ENCODE data around the gene GID8. TPM values are rescaled to one million over a fixed set of nuclear protein-coding genes. Genes with fewer than 3 reads are reported as not detected.

GID8 gene
- total RNA-seq, 1 donor from 2014 or later, result 33.7 TPM

GRCh38 chr20:62942456-62942855 is 4.5 kb downstream of the GID8 start:
- no peak for DNase-seq (ENCODE audit: low read depth in 2 of 2)

- DNase-seq (ENCODE audit: low read depth in 2 of 2), result no peak
Observed at GRCh38 chr20:62943396-62943795, 5.4 kb downstream of the GID8 start.

GRCh38 chr20:62944184-62944583 is 6.2 kb downstream of the GID8 start:
- no peak for DNase-seq (ENCODE audit: low read depth in 2 of 2)

DNA sequence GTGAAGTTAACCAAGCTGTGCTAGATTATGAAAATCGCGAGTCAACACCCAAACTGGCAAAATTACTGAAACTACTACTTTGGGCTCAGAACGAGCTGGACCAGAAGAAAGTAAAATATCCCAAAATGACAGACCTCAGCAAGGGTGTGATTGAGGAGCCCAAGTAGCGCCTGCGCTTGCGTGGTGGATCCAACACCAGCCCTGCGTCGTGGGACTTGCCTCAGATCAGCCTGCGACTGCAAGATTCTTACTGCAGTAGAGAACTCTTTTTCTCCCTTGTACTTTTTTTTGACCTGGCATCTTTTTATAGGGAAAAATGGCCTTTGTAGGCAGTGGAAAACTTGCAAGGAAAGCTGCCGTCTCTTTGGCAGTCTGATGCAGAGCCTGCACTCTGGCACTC is 6.8 kb downstream of the GID8 start:
- DNase-seq (ENCODE audit: low read depth in 2 of 2), result no peak

- DNase-seq (ENCODE audit: low read depth in 2 of 2), result no peak
Observed at GRCh38 chr20:62945771-62946339, 7.9 kb downstream of the GID8 start.

DNA sequence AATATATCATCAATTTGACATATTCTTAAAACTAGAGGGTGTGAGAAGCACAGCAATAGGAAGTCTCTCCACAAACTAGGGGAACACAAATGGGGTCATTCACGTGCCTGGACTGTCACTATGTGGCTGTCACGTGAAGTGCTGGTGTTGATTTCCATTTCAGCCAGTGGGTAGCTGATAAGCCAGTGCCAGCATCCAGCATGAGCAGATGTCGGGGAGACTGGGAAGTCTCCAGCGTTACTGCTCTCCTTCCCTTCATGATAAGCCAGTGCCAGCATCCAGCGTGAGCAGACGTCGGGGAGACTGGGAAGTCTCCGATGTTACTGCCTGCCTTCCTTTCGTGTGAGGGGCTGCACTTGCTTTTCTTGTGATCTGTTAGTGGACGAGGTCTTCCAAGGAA is 9.0 kb downstream of the GID8 start:
- no peak for DNase-seq (ENCODE audit: low read depth in 2 of 2)

GRCh38 chr20:62947532-62948300 is 9.8 kb downstream of the GID8 start:
- no peak for DNase-seq (ENCODE audit: low read depth in 2 of 2)

DNA sequence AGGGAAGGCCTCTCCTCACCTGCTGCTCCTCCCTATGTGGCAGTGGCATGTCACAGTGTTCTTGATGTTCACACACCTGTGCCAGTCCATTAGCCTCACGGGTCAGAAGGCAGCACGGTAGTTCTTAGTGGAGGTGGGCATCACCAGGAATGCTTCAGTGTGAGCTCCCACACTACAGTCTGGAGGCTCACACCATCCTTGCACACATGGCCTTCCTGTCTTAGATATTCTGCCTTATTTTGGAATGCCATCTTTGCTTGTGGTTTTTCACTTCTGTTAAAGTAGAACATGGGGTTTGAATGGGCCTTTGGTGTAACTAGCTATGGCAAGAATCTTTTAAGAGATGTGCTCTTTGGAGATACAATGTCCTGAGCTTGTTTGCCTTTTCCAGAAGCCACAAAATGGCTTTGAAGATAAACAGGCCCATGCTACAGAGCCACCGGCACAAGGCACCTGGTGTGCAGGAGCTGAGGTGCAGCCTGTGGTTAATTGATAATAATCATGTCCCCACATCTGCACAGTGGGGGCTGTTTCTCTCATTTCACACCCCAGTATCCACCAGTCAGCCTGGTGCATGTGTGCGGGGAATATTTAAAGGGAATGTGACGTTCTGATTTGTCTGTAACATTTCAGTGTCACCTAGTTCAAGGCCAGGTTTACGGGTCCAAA is 11.3 kb downstream of the GID8 start:
- no peak for DNase-seq (ENCODE audit: low read depth in 2 of 2)

- no peak for DNase-seq (ENCODE audit: low read depth in 2 of 2)
Observed at GRCh38 chr20:62949962-62950361, 12.0 kb downstream of the GID8 start.

DNA sequence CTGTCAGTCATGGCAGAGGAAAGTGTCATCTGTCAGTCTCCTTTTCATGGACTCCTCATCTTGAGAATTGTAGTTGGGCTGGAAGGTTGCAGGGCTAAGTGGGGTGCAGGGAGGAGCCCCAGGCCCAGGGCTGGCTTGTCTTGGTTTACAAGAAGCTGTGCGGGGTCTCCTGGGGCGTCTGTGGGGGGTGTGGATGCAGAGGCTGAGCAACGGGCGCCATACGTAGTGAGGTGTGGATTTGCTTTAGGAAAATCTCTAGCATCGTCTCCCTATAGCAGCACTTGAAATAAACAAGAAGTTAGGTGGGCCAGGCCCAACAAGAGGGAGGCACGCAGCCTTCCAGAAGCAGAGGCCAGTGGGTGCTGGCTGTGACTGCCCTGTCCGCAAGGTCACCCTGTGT is 12.8 kb downstream of the GID8 start:
- DNase-seq (ENCODE audit: low read depth in 2 of 2), result no peak

GRCh38 chr20:62951143-62951895 is 13.4 kb downstream of the GID8 start:
- DNase-seq (ENCODE audit: low read depth in 2 of 2), result no peak

- no peak for DNase-seq (ENCODE audit: low read depth in 2 of 2)
Observed at GRCh38 chr20:62951896-62952372, 14.0 kb downstream of the GID8 start.

DNA sequence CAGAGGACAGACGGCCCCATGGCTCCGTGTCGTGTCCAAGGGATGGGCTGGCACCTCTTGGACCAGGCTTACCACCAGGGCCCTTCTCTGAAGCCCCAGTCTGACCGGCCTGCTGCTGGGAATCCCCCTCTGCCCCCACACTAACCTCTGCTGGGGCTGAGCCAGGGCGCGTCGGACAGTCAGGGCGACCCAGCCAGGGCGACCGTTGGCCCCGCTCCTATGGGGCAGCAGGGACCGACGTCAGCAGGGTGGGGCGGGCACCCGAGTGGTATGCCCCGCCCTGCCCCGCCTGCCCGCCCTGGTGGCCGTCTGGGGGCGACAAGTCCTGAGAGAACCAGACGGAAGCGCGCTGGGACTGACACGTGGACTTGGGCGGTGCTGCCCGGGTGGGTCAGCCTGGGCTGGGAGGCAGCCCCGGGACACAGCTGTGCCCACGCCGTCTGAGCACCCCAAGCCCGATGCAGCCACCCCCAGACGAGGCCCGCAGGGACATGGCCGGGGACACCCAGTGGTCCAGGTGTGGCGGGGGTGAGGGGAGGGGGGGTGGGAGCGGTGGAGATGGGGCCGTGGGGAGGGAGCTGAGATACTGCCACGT is 14.5 kb downstream of the GID8 start, which contains the start of gene SLC17A9:
Gene SLC17A9 (plus strand): TSS at position 337 of the 595 bp plus-strand sequence. CDS start 122 bp downstream, at position 459.
- DNase-seq (ENCODE audit: low read depth in 2 of 2), result peak; percentile 60 to 75

DNA sequence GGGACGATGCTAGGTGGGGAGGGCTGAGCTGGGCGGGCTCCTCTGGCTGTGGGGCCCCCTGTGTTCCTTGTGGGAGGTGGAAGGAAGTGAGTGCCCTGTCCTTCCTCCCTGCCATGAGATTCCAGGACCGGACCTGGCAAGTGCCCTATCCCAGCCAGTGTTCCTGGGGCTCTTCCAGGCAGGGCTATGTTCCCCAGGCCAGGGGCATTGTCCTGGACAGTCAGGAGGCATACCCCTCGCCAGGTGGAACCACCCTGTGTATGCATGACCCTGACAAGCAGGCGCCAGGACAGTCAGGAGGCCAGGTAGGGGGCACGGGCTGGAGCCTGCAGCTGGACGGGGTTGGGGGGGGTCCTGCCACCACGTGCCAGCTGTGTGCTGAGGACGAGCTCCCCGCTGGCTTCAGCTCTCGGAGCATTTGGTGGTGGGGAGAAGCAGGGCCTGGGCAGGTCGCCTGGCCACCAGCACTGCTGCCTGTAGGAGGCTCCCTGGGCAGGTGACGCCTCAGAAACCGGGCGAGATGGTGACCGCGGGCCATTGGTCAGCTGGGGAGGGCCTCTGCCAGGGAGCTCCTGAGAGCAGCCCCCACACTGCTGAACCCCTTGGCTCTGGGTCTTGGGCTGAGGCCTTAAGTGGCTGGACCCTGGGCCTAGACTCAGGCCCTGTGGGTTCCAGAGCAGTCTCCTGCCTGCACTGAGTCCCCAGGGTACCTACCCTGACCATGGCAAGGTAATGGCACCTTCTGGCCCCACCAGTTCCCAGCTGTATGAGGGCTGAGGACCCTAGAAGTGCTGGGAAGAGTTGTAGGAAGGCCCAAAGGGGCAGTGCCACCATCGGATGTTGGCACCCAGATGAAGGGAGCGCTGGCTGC is 15.3 kb downstream of the GID8 start:
- no peak for DNase-seq (ENCODE audit: low read depth in 2 of 2)

- DNase-seq (ENCODE audit: low read depth in 2 of 2), result peak; percentile 50 to 56
Observed at GRCh38 chr20:62953839-62954703, 16.1 kb downstream of the GID8 start.

DNA sequence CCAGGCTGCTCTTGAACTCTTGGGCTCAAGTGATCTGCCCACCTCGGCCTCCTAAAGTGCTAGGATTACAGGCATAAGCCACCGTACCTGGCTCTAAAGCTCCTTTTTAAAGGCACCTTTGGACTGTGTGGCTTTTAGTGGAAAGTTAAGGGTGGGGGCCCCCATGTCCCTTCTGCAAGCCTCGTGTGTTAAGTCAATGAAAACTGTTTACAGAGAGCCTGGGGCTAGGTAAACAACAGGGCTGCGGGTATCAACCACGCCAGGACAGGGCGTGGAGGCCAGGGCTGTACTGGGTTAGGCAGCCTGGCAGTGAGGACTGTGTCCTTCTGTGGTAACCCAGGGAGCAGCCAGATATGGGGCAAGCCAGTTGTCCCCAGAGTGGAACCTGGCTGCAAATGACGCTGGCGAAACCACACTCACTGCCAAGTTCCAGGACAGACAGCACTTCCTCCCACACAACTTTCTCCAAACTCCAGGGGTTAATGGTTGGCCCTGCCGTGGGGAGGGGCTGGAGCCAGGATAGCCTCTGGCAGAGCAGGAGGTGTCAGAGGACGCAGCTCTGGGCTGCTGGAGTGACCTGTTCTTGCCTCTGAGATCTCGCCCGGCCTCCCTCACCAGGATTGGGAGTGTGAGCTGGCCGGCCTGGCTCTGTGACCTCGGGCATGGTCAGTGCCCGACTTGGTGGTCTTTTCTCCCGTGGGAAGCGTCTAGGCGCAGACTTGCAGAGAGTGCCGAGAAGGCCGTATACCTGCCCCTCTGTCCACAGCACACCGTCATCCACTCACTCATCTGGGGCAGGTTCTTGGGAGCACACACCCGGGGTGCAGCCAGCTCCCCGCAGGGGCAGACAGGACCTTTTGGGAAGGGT is 17.8 kb downstream of the GID8 start:
- no peak for DNase-seq (ENCODE audit: low read depth in 2 of 2)

DNA sequence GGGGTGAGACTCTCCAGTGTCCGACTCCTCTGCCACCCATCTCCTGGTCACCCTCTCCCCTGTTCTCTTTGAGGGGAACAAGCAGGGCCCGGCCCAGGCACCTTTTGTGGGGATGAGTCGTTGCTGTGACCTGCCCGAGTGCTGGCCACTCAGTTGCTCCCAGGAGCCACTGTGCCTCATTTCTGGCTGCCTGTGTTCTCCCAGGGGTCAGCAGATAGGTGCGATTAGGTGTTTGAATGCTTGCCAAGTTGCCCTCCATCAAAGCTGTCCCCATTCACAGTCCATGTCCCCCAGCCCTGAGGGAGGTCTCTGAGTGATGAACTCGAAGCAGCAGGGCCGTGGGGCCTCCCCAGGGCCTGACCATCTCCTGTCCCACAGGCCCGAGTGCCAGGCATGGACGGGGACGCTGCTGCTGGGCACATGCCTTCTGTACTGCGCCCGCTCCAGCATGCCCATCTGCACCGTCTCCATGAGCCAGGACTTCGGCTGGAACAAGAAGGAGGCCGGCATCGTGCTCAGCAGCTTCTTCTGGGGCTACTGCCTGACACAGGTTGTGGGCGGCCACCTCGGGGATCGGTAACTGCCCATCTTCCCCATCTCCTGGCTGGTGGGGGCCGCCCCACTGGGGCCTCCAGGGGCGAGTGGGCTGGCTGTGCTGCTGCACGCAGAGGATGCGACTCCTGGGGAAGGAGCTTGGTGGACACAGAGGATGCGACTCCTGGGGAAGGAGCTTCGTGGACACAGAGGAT is 18.6 kb downstream of the GID8 start:
- no peak for DNase-seq (ENCODE audit: low read depth in 2 of 2)
